Esophagus muscularis mucosa (tissue), 4 donors: ENCODE results near the gene CEP170B. TPM values are rescaled to one million over a fixed set of nuclear protein-coding genes. Genes with fewer than 3 reads are reported as not detected.

Experiments
- DNase-seq: peaks from one replicate; pipeline ENCODE4 v3.0.0-alpha.2; 2017; ENCODE audit errors: extremely low spot score
- H3K27ac ChIP-seq, 4 donors: fragments of 200-600 bp; sonication (generic); replicated peaks in 1 of 4; 1 replicate in 3 of 4; 2 replicates in 1 of 4; pipeline ENCODE4 v1.5.1; 2016 to 2019; ENCODE audit warnings: mild to moderate bottlenecking in 1 of 4
- H3K27me3 ChIP-seq, 4 donors: fragments of 200-600 bp; sonication (generic); one replicate each; pipeline versions ENCODE4 v1.5.1 to v1.6.0; 2016 to 2019
- H3K36me3 ChIP-seq, 4 donors: fragments of 200-600 bp; sonication (generic); one replicate each; pipeline ENCODE4 v1.5.1; 2016 to 2019
- H3K4me1 ChIP-seq, 4 donors: fragments of 200-600 bp; sonication (generic); one replicate each; pipeline ENCODE4 v1.5.1; 2016 to 2019
- H3K4me3 ChIP-seq, 4 donors: fragments of 200-600 bp; sonication (generic); 1 replicate in 2 of 4; 2 replicates in 2 of 4; pipeline ENCODE4 v1.5.1; 2016 to 2019; ENCODE audit warnings: mild to moderate bottlenecking in 4 of 4, moderate library complexity in 1 of 4
- H3K9me3 ChIP-seq, 4 donors: fragments of 200-600 bp; sonication (generic); 1 replicate in 3 of 4; 2 replicates in 1 of 4; pipeline ENCODE4 v1.5.1; 2016 to 2019
- EP300 ChIP-seq: sonication (generic); formaldehyde crosslinking; IDR thresholded peaks from one replicate; pipeline ENCODE4 v1.6.1; 2017; ENCODE audit warnings: antibody characterized with exemption
- POLR2A ChIP-seq: fragments of 450-650 bp; IDR thresholded peaks from one replicate; pipeline ENCODE4 v1.6.1; 2017; ENCODE audit warnings: antibody characterized with exemption, moderate library complexity, mild to moderate bottlenecking, low read depth
- POLR2AphosphoS5 ChIP-seq, 2 donors: sonication (generic); formaldehyde crosslinking; IDR thresholded peaks; one replicate each; pipeline ENCODE4 v1.6.1; 2017; ENCODE audit warnings: antibody characterized with exemption in 2 of 2
- WGBS: methylation state at CpG from one replicate; pipeline ENCODE4 v1.1.5; 2018; 5-methylcytosine and 5-hydroxymethylcytosine counted together
- intact Hi-C: fragments of 100-400 bp; cut with DNase I; formaldehyde crosslinking; loops from one replicate; pipeline ENCODE4 v1.15.1; 2023
- total RNA-seq, 4 donors: library from RNA; depleted of rRNA; stranded (reverse); fragments of >200 nt; gene quantifications; one replicate each; pipeline versions ENCODE4 v1.1.0 to v1.2.1, GENCODE V29; 2016
- TF ChIP-seq, protein P1 (sequence below), 3 experiments: fragments of 200-600 bp in 2 of 3; fragments of 450-650 bp in 1 of 3; sonication (generic) in 2 of 3; IDR thresholded peaks; one replicate each; pipeline ENCODE4 v1.5.1; 2017 to 2019; ENCODE audit warnings: antibody characterized with exemption in 3 of 3, mild to moderate bottlenecking in 2 of 3, moderate library complexity in 1 of 3

Gene CEP170B
- total RNA-seq, 4 donors from 2014 or later: 24.1 to 70.6 (median 45.7) TPM

DNA sequence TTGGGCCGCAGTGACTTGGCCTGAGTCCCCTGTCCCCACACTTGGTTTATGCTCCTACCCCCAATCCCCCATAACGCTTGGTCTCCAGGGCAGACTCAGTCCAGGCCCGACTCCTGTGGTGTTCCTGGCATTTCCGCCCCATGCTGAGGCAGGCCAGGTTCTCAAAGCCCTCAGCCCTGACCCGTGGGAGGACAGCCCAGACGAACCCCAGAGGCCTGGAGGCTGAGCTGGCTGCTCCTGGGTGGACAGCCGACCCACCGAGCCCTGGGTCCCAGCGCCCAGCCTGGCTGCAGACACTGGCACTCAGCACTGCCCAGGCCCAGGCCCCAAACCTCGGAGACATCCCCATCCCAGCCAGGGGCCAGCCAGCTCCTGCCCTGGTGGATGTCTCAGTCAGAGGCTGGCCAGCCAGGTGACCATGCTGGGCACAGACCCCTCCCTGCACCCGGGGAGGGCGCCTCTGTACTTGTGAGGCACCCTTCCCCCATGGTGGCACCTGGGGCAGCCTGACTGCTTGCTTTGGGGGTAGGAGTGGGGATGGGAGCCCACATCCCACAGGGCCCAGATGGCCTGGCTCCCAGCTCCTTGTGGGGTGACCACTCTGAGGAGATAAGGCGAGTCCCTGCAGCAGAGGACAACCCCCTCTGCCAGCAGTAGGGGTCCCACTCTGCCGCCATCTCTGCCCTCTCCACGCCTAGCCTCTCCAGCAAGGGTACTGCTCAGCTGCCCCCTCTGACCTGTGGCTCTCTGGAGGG, 61.0 kb downstream of the CEP170B start:
- no peak for DNase-seq
- H3K4me3 ChIP-seq: no peak overlapping the region
- TF ChIP-seq, protein P1, sequence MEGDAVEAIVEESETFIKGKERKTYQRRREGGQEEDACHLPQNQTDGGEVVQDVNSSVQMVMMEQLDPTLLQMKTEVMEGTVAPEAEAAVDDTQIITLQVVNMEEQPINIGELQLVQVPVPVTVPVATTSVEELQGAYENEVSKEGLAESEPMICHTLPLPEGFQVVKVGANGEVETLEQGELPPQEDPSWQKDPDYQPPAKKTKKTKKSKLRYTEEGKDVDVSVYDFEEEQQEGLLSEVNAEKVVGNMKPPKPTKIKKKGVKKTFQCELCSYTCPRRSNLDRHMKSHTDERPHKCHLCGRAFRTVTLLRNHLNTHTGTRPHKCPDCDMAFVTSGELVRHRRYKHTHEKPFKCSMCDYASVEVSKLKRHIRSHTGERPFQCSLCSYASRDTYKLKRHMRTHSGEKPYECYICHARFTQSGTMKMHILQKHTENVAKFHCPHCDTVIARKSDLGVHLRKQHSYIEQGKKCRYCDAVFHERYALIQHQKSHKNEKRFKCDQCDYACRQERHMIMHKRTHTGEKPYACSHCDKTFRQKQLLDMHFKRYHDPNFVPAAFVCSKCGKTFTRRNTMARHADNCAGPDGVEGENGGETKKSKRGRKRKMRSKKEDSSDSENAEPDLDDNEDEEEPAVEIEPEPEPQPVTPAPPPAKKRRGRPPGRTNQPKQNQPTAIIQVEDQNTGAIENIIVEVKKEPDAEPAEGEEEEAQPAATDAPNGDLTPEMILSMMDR (IDR thresholded peaks at IDR 0.05): no peak
- TF ChIP-seq EP300: no peak
- TF ChIP-seq POLR2A: no peak
- TF ChIP-seq POLR2AphosphoS5 (IDR thresholded peaks at IDR 0.05): no peak
- peaks cover 0 to 7% (median 6%) of the 10 kb centered on the region in 4 donors for H3K9me3 ChIP-seq
- H3K27me3 ChIP-seq: no peaks in the 10 kb centered on the region
- peaks cover 0 to 4% (median 0%) of the 10 kb centered on the region in 4 donors for H3K4me1 ChIP-seq
- WGBS: 100% methylated on average over 2 of the region's 15 CpGs
- no peak overlapping the region for H3K27ac ChIP-seq
- intact Hi-C loops: no loop called here
- no peaks in the 10 kb centered on the region for H3K36me3 ChIP-seq

DNA sequence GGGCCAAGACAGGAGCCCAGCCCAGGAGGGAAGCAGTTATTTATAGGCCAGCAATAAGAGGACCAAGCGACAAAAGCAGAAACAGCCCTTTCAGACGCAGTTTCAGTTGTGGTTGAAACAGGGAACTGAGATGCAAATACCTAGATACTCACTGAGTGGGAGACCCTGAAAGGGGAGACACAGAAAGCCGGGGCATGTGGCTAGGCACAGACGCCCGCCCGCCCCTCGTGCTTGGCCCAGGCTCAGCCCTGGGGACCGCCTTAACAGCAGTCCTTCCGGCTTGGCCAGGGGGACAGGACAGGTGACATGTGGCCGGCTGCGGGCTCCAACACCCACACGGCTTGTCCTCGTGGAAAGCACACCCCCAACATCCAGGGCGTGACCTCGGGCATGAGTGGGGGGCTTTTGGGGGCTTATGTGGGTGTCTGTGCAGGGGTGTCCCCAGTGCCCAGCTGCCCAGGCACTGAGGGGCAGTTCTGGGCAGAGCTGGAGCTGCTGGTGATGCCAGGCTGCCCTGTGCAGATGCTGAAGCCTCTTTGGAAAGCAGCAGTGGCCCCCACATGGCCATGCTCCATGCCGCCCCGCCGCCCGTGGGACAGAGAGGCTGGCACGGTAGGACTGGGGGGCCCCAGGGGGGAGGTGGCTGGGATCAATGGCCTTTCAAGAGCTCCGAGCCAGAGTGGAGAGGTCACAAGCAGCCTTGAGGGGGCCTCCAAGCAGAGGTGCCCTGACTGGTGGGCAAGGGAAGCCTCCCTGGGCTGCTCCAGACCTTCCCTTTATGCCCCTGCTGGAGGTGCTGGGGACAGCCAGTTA, 61.8 kb downstream of the CEP170B start:
- Histone ChIP-seq H3K9me3 (peaks cover 0 to 7% (median 6%) of the 10 kb centered on the region in 4 donors), H3K4me1 (peaks cover 1 to 4% (median 3%) of the 10 kb centered on the region in 4 donors), H3K36me3 (no peaks in the 10 kb centered on the region), H3K27me3 (no peaks in the 10 kb centered on the region), H3K4me3 (no peak overlapping the region), H3K27ac (no peak overlapping the region)
- DNase-seq: no peak
- 68% methylated on average over 11 of the region's 21 CpGs for WGBS
- intact Hi-C loops: no loop called here
- TF ChIP-seq POLR2AphosphoS5 (IDR thresholded peaks at IDR 0.05) (no peak), EP300 (no peak), POLR2A (no peak)
- TF ChIP-seq, protein P1 (IDR thresholded peaks at IDR 0.05): no peak

DNA sequence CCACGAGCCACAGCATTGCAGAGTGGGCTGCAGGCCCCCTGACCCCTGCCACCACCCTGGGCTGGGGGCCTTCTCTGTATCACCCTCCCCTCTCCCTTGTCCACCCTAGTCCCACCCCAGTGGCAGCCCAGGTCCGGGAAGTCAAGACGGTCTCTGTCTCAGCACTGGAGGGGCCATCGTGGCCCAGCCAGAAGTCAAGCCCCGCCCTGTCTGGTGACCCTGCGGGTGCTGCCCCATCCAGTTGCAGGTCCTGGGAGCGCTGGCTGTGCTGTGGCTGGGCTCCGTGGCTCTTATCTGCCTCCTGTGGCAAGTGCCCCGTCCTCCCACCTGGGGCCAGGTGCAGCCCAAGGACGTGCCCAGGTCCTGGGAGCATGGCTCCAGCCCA, 62.4 kb downstream of the CEP170B start:
- Histone ChIP-seq H3K36me3 (no peaks in the 10 kb centered on the region), H3K4me3 (no peak overlapping the region), H3K27ac (no peak overlapping the region), H3K27me3 (no peaks in the 10 kb centered on the region), H3K4me1 (peaks cover 5 to 10% (median 9%) of the 10 kb centered on the region in 4 donors), H3K9me3 (peaks cover 0 to 7% (median 6%) of the 10 kb centered on the region in 4 donors)
- 81% methylated on average over 6 of the region's 10 CpGs for WGBS
- TF ChIP-seq, protein P1 (IDR thresholded peaks at IDR 0.05): no peak
- TF ChIP-seq POLR2A: no peak
- TF ChIP-seq EP300: no peak
- intact Hi-C loops: no loop called here
- DNase-seq: no peak

DNA sequence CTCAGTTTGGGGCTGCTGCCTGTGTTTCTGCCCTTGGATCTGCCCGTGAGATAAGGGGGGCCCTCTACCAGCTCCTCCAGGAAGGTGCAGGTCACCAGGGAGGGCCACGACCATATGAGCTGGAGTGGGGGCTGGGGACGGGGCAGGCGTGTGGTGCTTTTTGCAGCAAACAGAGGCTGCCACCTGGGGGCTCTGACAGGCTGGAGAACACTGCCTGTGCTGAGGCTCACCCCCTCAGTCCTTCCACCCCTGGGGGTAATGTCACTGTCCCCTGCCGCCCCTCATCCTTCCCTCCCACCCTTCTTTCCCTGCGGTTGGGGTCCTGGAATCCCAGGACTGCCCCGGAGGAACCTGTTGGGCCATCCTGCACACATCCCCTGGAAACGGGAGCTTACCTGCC, 62.8 kb downstream of the CEP170B start:
- Histone ChIP-seq H3K36me3 (no peaks in the 10 kb centered on the region), H3K4me1 (peaks cover 10 to 15% (median 14%) of the 10 kb centered on the region in 4 donors), H3K4me3 (no peak overlapping the region), H3K27ac (no peak overlapping the region), H3K27me3 (no peaks in the 10 kb centered on the region), H3K9me3 (peaks cover 0 to 7% (median 6%) of the 10 kb centered on the region in 4 donors)
- 62% methylated on average over 7 of the region's 8 CpGs for WGBS
- no peak for DNase-seq
- intact Hi-C loops: no loop called here
- TF ChIP-seq, protein P1 (IDR thresholded peaks at IDR 0.05): no peak
- TF ChIP-seq POLR2A: no peak
- no peak for TF ChIP-seq EP300
- TF ChIP-seq POLR2AphosphoS5 (IDR thresholded peaks at IDR 0.05): no peak
